ENCODE results near the gene HAUS3.

DNA sequence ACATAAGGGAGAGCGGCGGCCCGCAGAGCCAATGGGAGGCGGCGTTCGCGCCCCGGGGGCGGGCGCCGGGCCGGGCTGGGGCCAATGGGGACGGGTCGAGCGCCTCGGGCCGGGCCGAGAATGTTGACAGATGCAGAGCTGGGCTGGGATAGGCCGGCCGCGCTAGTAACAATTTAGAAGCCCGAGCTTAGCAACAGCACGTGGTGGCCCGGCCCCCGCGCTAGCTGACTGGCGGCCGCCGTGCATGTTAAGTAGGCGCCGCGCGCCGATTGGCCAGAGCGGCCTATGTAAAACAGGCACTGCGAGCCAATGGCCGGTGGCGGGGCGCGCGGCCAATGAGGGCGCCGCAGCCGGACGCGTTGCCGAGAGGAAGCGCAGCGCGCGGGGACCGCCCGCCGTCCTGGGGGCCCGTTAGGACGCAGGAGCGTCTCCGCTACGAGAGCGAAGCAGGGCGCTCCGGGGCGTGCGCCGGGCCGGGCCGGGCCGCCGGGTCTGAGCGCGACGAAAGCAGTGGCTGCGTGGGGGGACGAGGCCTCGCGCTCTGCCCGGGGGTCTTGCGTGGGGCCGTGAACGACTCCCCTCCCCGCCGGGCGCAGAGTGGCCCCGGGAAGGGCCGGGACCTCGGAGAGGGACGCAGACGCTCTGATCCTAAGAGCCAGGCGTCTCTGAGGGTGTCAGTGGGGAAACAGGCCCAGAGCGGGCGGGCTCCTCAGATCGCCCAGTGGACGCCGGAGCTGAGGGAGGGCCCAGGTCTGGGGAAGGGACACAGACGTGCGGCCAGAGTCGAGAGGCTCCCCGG lies 20.4 kb upstream of the HAUS3 start:
- no peak for TF ChIP-seq TAF1 (IDR thresholded peaks at IDR 0.05; ENCODE audit: borderline replicate concordance, low read depth, low read length)
- peak; percentile 58 for TF ChIP-seq POLR2AphosphoS5 (IDR thresholded peaks at IDR 0.05; ENCODE audit: low read depth, low read length)
- peak; percentile 89 for TF ChIP-seq POLR2A (IDR thresholded peaks at IDR 0.05; ENCODE audit: low read depth, low read length)
